Spleen (tissue), 7 donors: ENCODE data around the gene TTC28.

ENCODE experiments used
- CTCF ChIP-seq, 11 experiments: fragments of 200-600 bp in 7 of 11; fragments of 450-650 bp in 4 of 11; sonication (generic) in 4 of 11; IDR thresholded peaks in 8 of 11; conservative IDR thresholded peaks in 3 of 11; 1 replicate in 7 of 11; 2 replicates in 4 of 11; pipeline versions ENCODE4 v1.4.0 to v1.8.0; 2016 to 2021; ENCODE audit warnings: antibody characterized with exemption in 11 of 11, inconsistent platforms in 4 of 11, mild to moderate bottlenecking in 1 of 11
- POLR2A ChIP-seq, 3 donors: fragments of 450-650 bp; IDR thresholded peaks; one replicate each; pipeline ENCODE4 v1.5.1; 2017; ENCODE audit warnings: antibody characterized with exemption in 3 of 3, mild to moderate bottlenecking in 1 of 3
- donor health status: DM: no; HTN: no; CAD: no; lungs with moderate emphysema.
- donor health status: DM: no; HTN: no; CAD: no.
- donor health status: DM: no; HTN: no; CAD: no.

- TF ChIP-seq CTCF (IDR thresholded peaks at IDR 0.05 in 8 of 11, conservative IDR thresholded peaks at IDR 0.05 in 3 of 11) (no peak), POLR2A (IDR thresholded peaks at IDR 0.05) (no peak)
Observed at GRCh38 chr22:28208036-28208435, 471.6 kb downstream of the TTC28 start.
